ENCODE measurements around the gene MACC1.

GRCh38 chr7:20229646-20230500, 12.7 kb upstream of the MACC1 start:
- TF ChIP-seq CREB1 (CRISPR knock-in tag; IDR thresholded peaks at IDR 0.05; ENCODE audit: low read depth) (no peak), JUNB (IDR thresholded peaks at IDR 0.05; ENCODE audit: unreplicated experiment) (no peak), REST (IDR thresholded peaks at IDR 0.05; ENCODE audit: unreplicated experiment) (no peak), EZH2phosphoT487 (IDR thresholded peaks at IDR 0.05; ENCODE audit: unreplicated experiment) (no peak), CTCF (conservative IDR thresholded peaks at IDR 0.05; ENCODE audit: low read depth in 2 of 2) (no peak), POLR2AphosphoS5 (IDR thresholded peaks at IDR 0.05; ENCODE audit: low read depth) (no peak), EZH2 (IDR thresholded peaks at IDR 0.05; ENCODE audit: low read depth, unreplicated experiment) (no peak), ZNF114 (CRISPR knock-in tag; IDR thresholded peaks at IDR 0.05) (no peak)

Data from GM23338 (cell line).